ENCODE measurements around the gene ANK3. TPM values are rescaled to one million over a fixed set of nuclear protein-coding genes. Genes with fewer than 3 reads are reported as not detected.

ANK3 gene
- polyA plus RNA-seq, 1 donor (not counting 4 experiments of a cell fraction or from before 2014, with no cell fraction given): 8.3 TPM

DNA sequence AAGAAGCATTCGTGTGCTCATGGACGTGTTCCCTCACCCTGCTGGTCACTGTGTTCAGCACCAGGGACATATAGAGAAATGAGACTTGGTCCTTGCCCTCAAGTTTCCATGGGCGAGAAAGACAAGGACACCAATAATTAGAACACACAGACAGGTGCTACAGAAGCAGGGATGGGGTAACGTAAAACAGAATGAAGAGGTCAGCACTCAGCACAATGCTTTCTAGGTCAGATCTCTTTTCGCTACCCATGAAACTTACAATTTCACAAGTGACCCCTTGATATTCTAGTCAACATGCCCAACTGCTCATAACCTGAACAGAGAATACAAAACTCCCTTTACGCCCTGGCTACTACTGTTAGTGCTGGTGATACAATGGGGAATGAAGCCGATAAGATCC is 6.0 kb upstream of the ANK3 start:
- no peak overlapping the region for H3K4me2 ChIP-seq (ENCODE audit: control insufficient read depth, extremely low read depth, insufficient read depth, low read depth, low read length)
- H4K20me1 ChIP-seq (ENCODE audit: control insufficient read depth, extremely low read depth, insufficient read depth, low read length): no peaks in the 10 kb centered on the region
- H2AFZ ChIP-seq (ENCODE audit: control insufficient read depth, low read length): no peak overlapping the region
- no peaks in the 10 kb centered on the region for H3K36me3 ChIP-seq (ENCODE audit: control insufficient read depth in 2 of 2, extremely low read depth in 1 of 2, insufficient read depth in 2 of 2, low read length in 2 of 2)
- no peak for DNase-seq (ENCODE audit: low read depth, low spot score)
- H3K27me3 ChIP-seq (ENCODE audit: control insufficient read depth, extremely low read depth, insufficient read depth, low read length): no peaks in the 10 kb centered on the region
- dilution Hi-C loops (cut with MboI; ENCODE audit: extremely low pct_ligation_motif_present, low sequenced_read_pairs): no loop called here
- H3K79me2 ChIP-seq (ENCODE audit: control insufficient read depth, insufficient read depth, low read length): no peaks in the 10 kb centered on the region
- H3K27ac ChIP-seq (ENCODE audit: control insufficient read depth, insufficient read depth, low read length): no peak overlapping the region
- peaks cover 17% of the 10 kb centered on the region for H3K4me1 ChIP-seq (ENCODE audit: control insufficient read depth, extremely low read depth, insufficient read depth, low read length)
- no peaks in the 10 kb centered on the region for H3K9me1 ChIP-seq (ENCODE audit: control insufficient read depth, extremely low read depth, insufficient read depth, low read length)
- H3K4me3 ChIP-seq (ENCODE audit: control insufficient read depth in 2 of 3, extremely low read depth in 1 of 3, insufficient read depth in 2 of 3, low read depth in 1 of 3, low read length in 3 of 3): no peak overlapping the region
- H3K9me3 ChIP-seq (ENCODE audit: control insufficient read depth, low read depth, low read length): no peaks in the 10 kb centered on the region
- H3K9ac ChIP-seq (ENCODE audit: control insufficient read depth, extremely low read depth, insufficient read depth, low read length): no peak overlapping the region
- no peak for FAIRE-seq
- TF ChIP-seq, protein P1, sequence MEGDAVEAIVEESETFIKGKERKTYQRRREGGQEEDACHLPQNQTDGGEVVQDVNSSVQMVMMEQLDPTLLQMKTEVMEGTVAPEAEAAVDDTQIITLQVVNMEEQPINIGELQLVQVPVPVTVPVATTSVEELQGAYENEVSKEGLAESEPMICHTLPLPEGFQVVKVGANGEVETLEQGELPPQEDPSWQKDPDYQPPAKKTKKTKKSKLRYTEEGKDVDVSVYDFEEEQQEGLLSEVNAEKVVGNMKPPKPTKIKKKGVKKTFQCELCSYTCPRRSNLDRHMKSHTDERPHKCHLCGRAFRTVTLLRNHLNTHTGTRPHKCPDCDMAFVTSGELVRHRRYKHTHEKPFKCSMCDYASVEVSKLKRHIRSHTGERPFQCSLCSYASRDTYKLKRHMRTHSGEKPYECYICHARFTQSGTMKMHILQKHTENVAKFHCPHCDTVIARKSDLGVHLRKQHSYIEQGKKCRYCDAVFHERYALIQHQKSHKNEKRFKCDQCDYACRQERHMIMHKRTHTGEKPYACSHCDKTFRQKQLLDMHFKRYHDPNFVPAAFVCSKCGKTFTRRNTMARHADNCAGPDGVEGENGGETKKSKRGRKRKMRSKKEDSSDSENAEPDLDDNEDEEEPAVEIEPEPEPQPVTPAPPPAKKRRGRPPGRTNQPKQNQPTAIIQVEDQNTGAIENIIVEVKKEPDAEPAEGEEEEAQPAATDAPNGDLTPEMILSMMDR (optimal IDR thresholded peaks at IDR 0.05 in 1 of 3, IDR thresholded peaks at IDR 0.05 in 1 of 3, conservative IDR thresholded peaks at IDR 0.05 in 1 of 3; ENCODE audit: extremely low read depth in 1 of 3, insufficient read depth in 2 of 3, low read length in 3 of 3): no peak
- TF ChIP-seq EZH2 (IDR thresholded peaks at IDR 0.05; ENCODE audit: low read length): no peak

DNA sequence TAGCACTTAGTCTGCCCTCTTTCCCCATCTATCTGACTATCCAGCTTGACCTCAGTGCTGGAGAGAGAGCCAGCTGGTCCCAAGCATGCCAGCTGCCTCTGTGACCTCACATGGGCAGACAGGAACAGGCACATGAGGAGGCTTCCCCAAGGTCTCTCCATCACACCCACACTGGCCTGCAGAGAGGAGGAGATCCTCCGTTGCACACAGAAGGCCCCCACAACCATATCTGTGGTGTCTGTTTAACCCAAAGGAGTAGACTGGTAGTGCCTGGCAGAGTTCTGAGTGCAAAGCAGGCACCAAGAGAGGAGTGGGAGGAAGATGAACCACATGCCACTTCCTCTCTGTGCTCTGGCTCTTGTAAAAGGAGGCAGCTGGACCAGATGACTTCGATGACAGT is 4.8 kb upstream of the ANK3 start:
- no peaks in the 10 kb centered on the region for H3K9me1 ChIP-seq (ENCODE audit: control insufficient read depth, extremely low read depth, insufficient read depth, low read length)
- H3K36me3 ChIP-seq (ENCODE audit: control insufficient read depth in 2 of 2, extremely low read depth in 1 of 2, insufficient read depth in 2 of 2, low read length in 2 of 2): no peaks in the 10 kb centered on the region
- H2AFZ ChIP-seq (ENCODE audit: control insufficient read depth, low read length): no peak overlapping the region
- no peak overlapping the region for H3K4me3 ChIP-seq (ENCODE audit: control insufficient read depth in 2 of 3, extremely low read depth in 1 of 3, insufficient read depth in 2 of 3, low read depth in 1 of 3, low read length in 3 of 3)
- H3K4me1 ChIP-seq (ENCODE audit: control insufficient read depth, extremely low read depth, insufficient read depth, low read length): peaks cover 13% of the 10 kb centered on the region
- dilution Hi-C loops (cut with MboI; ENCODE audit: extremely low pct_ligation_motif_present, low sequenced_read_pairs): no loop called here
- H3K9me3 ChIP-seq (ENCODE audit: control insufficient read depth, low read depth, low read length): no peaks in the 10 kb centered on the region
- H3K27me3 ChIP-seq (ENCODE audit: control insufficient read depth, extremely low read depth, insufficient read depth, low read length): no peaks in the 10 kb centered on the region
- H4K20me1 ChIP-seq (ENCODE audit: control insufficient read depth, extremely low read depth, insufficient read depth, low read length): no peaks in the 10 kb centered on the region
- no peak overlapping the region for H3K4me2 ChIP-seq (ENCODE audit: control insufficient read depth, extremely low read depth, insufficient read depth, low read depth, low read length)
- TF ChIP-seq, protein P1 (optimal IDR thresholded peaks at IDR 0.05 in 1 of 3, IDR thresholded peaks at IDR 0.05 in 1 of 3, conservative IDR thresholded peaks at IDR 0.05 in 1 of 3; ENCODE audit: extremely low read depth in 1 of 3, insufficient read depth in 2 of 3, low read length in 3 of 3): no peak
- TF ChIP-seq EZH2 (IDR thresholded peaks at IDR 0.05; ENCODE audit: low read length): no peak
- DNase-seq (ENCODE audit: low read depth, low spot score) (no peak), FAIRE-seq (no peak)
- H3K9ac ChIP-seq (ENCODE audit: control insufficient read depth, extremely low read depth, insufficient read depth, low read length): no peak overlapping the region
- no peak overlapping the region for H3K27ac ChIP-seq (ENCODE audit: control insufficient read depth, insufficient read depth, low read length)
- H3K79me2 ChIP-seq (ENCODE audit: control insufficient read depth, insufficient read depth, low read length): no peaks in the 10 kb centered on the region

Measured in keratinocyte (primary cell).